ENCODE results near the gene RBBP7. TPM values are rescaled to one million over a fixed set of nuclear protein-coding genes. Genes with fewer than 3 reads are reported as not detected.

The RBBP7 gene
- total and polyA plus RNA-seq, 2 of the 13 experiments (the other 11 are each of a cell fraction or from before 2014, with no cell fraction given) = 89.5 to 145 TPM

- no peak for TF ChIP-seq TIGD3 (CRISPR knock-in tag; IDR thresholded peaks at IDR 0.05; ENCODE audit: borderline replicate concordance)
- no peak for TF ChIP-seq CREB1 (IDR thresholded peaks at IDR 0.05)
- 0 out of 2 replicates have a peak, but pooled peaks have one; percentile 33 for TF ChIP-seq CREB1 (CRISPR knock-in tag; IDR thresholded peaks at IDR 0.05)
- no peak for TF ChIP-seq ZNF10 (CRISPR knock-in tag; IDR thresholded peaks at IDR 0.05; ENCODE audit: borderline replicate concordance, low read depth)
- TF ChIP-seq REPIN1 (CRISPR knock-in tag; IDR thresholded peaks at IDR 0.05; ENCODE audit: borderline replicate concordance, low read depth) = no peak
- TF ChIP-seq AHR (CRISPR knock-in tag; IDR thresholded peaks at IDR 0.05) = no peak
- TF ChIP-seq HOXA3 (CRISPR knock-in tag; IDR thresholded peaks at IDR 0.05) = no peak
- no peak for TF ChIP-seq ZNF33B (CRISPR knock-in tag; IDR thresholded peaks at IDR 0.05)
- TF ChIP-seq HMGXB3 (CRISPR knock-in tag; IDR thresholded peaks at IDR 0.05; ENCODE audit: borderline replicate concordance) = no peak
- peak; percentile 26; the same call in 1 of the 2 replicates for TF ChIP-seq MAFF (IDR thresholded peaks at IDR 0.05; ENCODE audit: low read depth, low read length)
- TF ChIP-seq PAXIP1 (CRISPR knock-in tag; conservative IDR thresholded peaks at IDR 0.05) = no peak
Observed at GRCh38 chrX:16882702-16883486, 12.7 kb upstream of the RBBP7 start (continued).

Measured in HepG2 (cell line).